Testis (tissue), 2 donors: ENCODE data around the gene OR52E4.

ENCODE experiments used
- CTCF ChIP-seq, 3 experiments: fragments of 450-650 bp in 2 of 3; fragments of 200-600 bp in 1 of 3; sonication (generic) in 1 of 3; IDR thresholded peaks; one replicate each; pipeline ENCODE4 v1.5.1; 2016 to 2019; ENCODE audit warnings: antibody characterized with exemption in 3 of 3, mild to moderate bottlenecking in 2 of 3, moderate library complexity in 1 of 3
- POLR2A ChIP-seq: fragments of 450-650 bp; IDR thresholded peaks from one replicate; pipeline ENCODE4 v1.6.1; 2017; ENCODE audit warnings: antibody characterized with exemption, mild to moderate bottlenecking, moderate library complexity

GRCh38 chr11:5910540-5910939 lies 30.1 kb downstream of the OR52E4 start:
- TF ChIP-seq CTCF (IDR thresholded peaks at IDR 0.05) (no peak), POLR2A (no peak)
